ENCODE data around the gene RAB40C.

GRCh38 chr16:596736-597060, 6.8 kb downstream of the RAB40C start:
- no peak for TF ChIP-seq CTCF (IDR thresholded peaks at IDR 0.05)
- no peak for TF ChIP-seq EZH2 (IDR thresholded peaks at IDR 0.05)

Data from neural progenitor cell (in vitro differentiated cells).